ENCODE data around the gene HHIPL1. TPM values are rescaled to one million over a fixed set of nuclear protein-coding genes. Genes with fewer than 3 reads are reported as not detected.

Gene HHIPL1
- total and polyA plus RNA-seq, 2 donors (not counting 3 experiments of a cell fraction or from before 2014, with no cell fraction given) = 1.3 to 2.1 TPM

GRCh38 chr14:99725774-99726537, 81.0 kb downstream of the HHIPL1 start:
- Histone ChIP-seq H3K27me3 (ENCODE audit: control insufficient read depth in 2 of 2, insufficient read depth in 2 of 2, low read length in 2 of 2) (no peaks in the 10 kb centered on the region), H3K4me3 (replicated peaks in 1 of 3; ENCODE audit: insufficient read depth in 1 of 3, low read depth in 1 of 3, low read length in 3 of 3) (no peak overlapping the region), H3K36me3 (ENCODE audit: control insufficient read depth in 2 of 2, extremely low read depth in 1 of 2, insufficient read depth in 2 of 2, low read length in 2 of 2) (no peaks in the 10 kb centered on the region), H3K79me2 (ENCODE audit: control insufficient read depth, insufficient read depth, low read length) (no peaks in the 10 kb centered on the region), H3K9me1 (replicated peaks; ENCODE audit: control insufficient read depth, extremely low read depth, insufficient read depth, low read length) (no peaks in the 10 kb centered on the region), H3K27ac (ENCODE audit: insufficient read depth, low read depth, low read length) (no peak overlapping the region), H3K4me1 (ENCODE audit: control insufficient read depth, extremely low read depth, insufficient read depth, low read length) (peaks cover 3% of the 10 kb centered on the region), H2AFZ (ENCODE audit: low read depth, low read length) (no peak overlapping the region), H3K9ac (replicated peaks; ENCODE audit: extremely low read depth, insufficient read depth, low read length) (no peak overlapping the region), H3K9me3 (replicated peaks; ENCODE audit: control insufficient read depth, insufficient read depth, low read length) (no peaks in the 10 kb centered on the region), H3K4me2 (ENCODE audit: insufficient read depth, low read length) (no peak overlapping the region), H4K20me1 (replicated peaks; ENCODE audit: control insufficient read depth, extremely low read depth, insufficient read depth, low read length) (no peaks in the 10 kb centered on the region)
- TF ChIP-seq MAX (IDR thresholded peaks at IDR 0.05; ENCODE audit: insufficient read depth, insufficient read length) = no peak
- TF ChIP-seq JUN (IDR thresholded peaks at IDR 0.05; ENCODE audit: borderline replicate concordance, insufficient read depth, insufficient read length, low read depth) = no peak
- no peak for TF ChIP-seq POLR2A (IDR thresholded peaks at IDR 0.05; ENCODE audit: low read depth, low read length)
- TF ChIP-seq GATA2 (IDR thresholded peaks at IDR 0.05; ENCODE audit: insufficient read depth, insufficient read length, low read depth, low read length) = no peak
- TF ChIP-seq FOS (IDR thresholded peaks at IDR 0.05; ENCODE audit: borderline replicate concordance, insufficient read depth, low read length) = no peak
- no peak for TF ChIP-seq EZH2 (IDR thresholded peaks at IDR 0.05; ENCODE audit: borderline replicate concordance, low read depth, low read length, severe bottlenecking)
- TF ChIP-seq MYC (IDR thresholded peaks at IDR 0.05; ENCODE audit: low read depth, low read length) = no peak
- TF ChIP-seq POLR2AphosphoS5 (IDR thresholded peaks at IDR 0.05; ENCODE audit: insufficient read depth, low read depth, low read length) = no peak
- no peak for TF ChIP-seq CTCF (IDR thresholded peaks at IDR 0.05; ENCODE audit: extremely low read depth in 1 of 2, insufficient read depth in 1 of 2, low read depth in 1 of 2, low read length in 2 of 2)
- intact Hi-C loops (cut with micrococcal nuclease) = no loop called here
- BruUV-seq (replicated peaks) = no TSS peak
- ChIA-PET POLR2A (no interaction called here), CTCF (interaction anchor here (1.0 to 1.6 kb wide), 3 partner anchors 160 to 174 kb away, joined by 3 to 5 read pairs (median 4); no protein-coding TSS in a partner anchor)
- FAIRE-seq (no peak), DNase-seq (ENCODE audit: low read depth, low spot score) (no peak)
- dilution Hi-C loops (cut with MboI; ENCODE audit: extremely low pct_ligation_motif_present, low sequenced_read_pairs) = no loop called here

Data from endothelial cell of umbilical vein (primary cell).